Hepatocyte (in vitro differentiated cells): ENCODE data around the gene WIF1. TPM values are rescaled to one million over a fixed set of nuclear protein-coding genes. Genes with fewer than 3 reads are reported as not detected.

Experiments
- DNase-seq: peaks from one replicate; pipeline ENCODE4 v3.0.0-alpha.2; 2016; ENCODE audit warnings: low spot score
- H2AFZ ChIP-seq: fragments of 200-600 bp; sonication (generic); 2 replicates; pipeline ENCODE4 v1.6.0; 2016; ENCODE audit warnings: antibody characterized with exemption, mild to moderate bottlenecking
- H3K27ac ChIP-seq: fragments of 200-600 bp; sonication (generic); 2 replicates; pipeline ENCODE4 v1.5.1; 2016; ENCODE audit warnings: mild to moderate bottlenecking
- H3K27me3 ChIP-seq: fragments of 200-600 bp; sonication (generic); 2 replicates; pipeline ENCODE4 v1.6.1; 2016
- H3K36me3 ChIP-seq: fragments of 200-600 bp; sonication (generic); replicated peaks from 2 replicates; pipeline ENCODE4 v1.5.1; 2016; ENCODE audit warnings: low read depth; ENCODE audit not compliant: insufficient read depth
- H3K4me1 ChIP-seq: fragments of 200-600 bp; sonication (generic); 2 replicates; pipeline ENCODE4 v1.5.1; 2016; ENCODE audit warnings: mild to moderate bottlenecking, moderate library complexity; ENCODE audit not compliant: insufficient read depth
- H3K4me2 ChIP-seq: fragments of 200-600 bp; sonication (generic); 2 replicates; pipeline ENCODE4 v1.6.0; 2016
- H3K4me3 ChIP-seq: fragments of 200-600 bp; sonication (generic); 2 replicates; pipeline ENCODE4 v1.5.1; 2016; ENCODE audit warnings: mild to moderate bottlenecking
- H3K79me2 ChIP-seq: fragments of 200-600 bp; sonication (generic); 2 replicates; pipeline ENCODE4 v1.6.0; 2017; ENCODE audit warnings: mild to moderate bottlenecking
- H3K9me2 ChIP-seq: fragments of 200-600 bp; sonication (generic); replicated peaks from 2 replicates; pipeline ENCODE4 v1.6.0; 2017; ENCODE audit warnings: mild to moderate bottlenecking; ENCODE audit not compliant: insufficient read depth
- H3K9me3 ChIP-seq: fragments of 200-600 bp; sonication (generic); 2 replicates; pipeline ENCODE4 v1.5.1; 2016; ENCODE audit warnings: low read depth, mild to moderate bottlenecking
- H4K20me1 ChIP-seq: fragments of 200-600 bp; sonication (generic); 2 replicates; pipeline ENCODE4 v1.6.0; 2016; ENCODE audit warnings: mild to moderate bottlenecking; ENCODE audit not compliant: insufficient read depth, poor library complexity, severe bottlenecking
- CTCF ChIP-seq: fragments of 200-600 bp; sonication (generic); IDR thresholded peaks from 2 replicates; pipeline ENCODE4 v1.5.1; 2016; ENCODE audit warnings: antibody characterized with exemption, mild to moderate bottlenecking; ENCODE audit not compliant: poor library complexity
- EZH2 ChIP-seq: fragments of 200-600 bp; sonication (generic); IDR thresholded peaks from 2 replicates; pipeline ENCODE4 v1.6.1; 2016; ENCODE audit warnings: antibody characterized with exemption, mild to moderate bottlenecking, borderline replicate concordance
- EZH2phosphoT487 ChIP-seq: fragments of 200-600 bp; sonication (generic); IDR thresholded peaks from one replicate; pipeline ENCODE4 v1.6.1; 2018; ENCODE audit warnings: antibody characterized with exemption, mild to moderate bottlenecking, low read depth, moderate library complexity; ENCODE audit not compliant: unreplicated experiment, severe bottlenecking
- WGBS: methylation state at CpG from one replicate; pipeline ENCODE4 v1.1.6; 2016; ENCODE audit warnings: low lambda C conversion rate; ENCODE audit errors: missing lambda C conversion rate; 5-methylcytosine and 5-hydroxymethylcytosine counted together
- polyA plus RNA-seq: library from polyadenylated mRNA; unstranded; fragments of >200 nt; fragmentation: Nextera tagmentation; extraction: Ambion mirVana; gene quantifications from 2 replicates; pipeline ENCODE4 v1.2.1, GENCODE V29; 2016
- total RNA-seq: library from RNA; depleted of rRNA; stranded (reverse); fragments of >200 nt; gene quantifications from 2 replicates; pipeline ENCODE4 v1.2.3, GENCODE V29; 2014

Gene WIF1
- total and polyA plus RNA-seq, 2 experiments from 2014 or later: 2.2 to 5.5 TPM

DNA sequence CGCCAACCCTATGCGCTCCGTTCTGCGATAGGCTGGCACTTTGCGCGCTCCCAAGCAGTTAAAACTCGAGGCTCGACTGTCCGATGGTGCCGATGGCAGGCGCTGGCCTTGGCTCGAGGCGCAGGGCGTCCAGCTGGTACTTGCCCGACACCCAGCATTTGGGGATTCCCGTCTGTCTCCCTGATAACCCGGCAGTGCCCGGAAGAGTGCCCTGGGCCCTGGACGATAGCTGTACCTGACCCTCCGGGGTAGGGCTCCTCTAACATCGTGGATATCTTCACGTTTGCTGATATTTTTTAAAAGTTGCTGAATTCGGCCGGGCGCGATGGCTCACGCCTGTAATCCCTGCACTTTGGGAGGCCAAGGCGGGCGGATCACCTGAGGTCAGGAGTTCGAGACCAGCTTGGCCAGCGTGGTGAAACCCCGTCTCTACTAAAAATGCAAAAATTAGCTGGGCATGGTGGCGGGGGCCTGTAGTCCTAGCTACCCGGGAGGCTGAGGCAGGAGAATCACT, 908 bp upstream of the WIF1 start:
- H3K4me3 ChIP-seq: no peak overlapping the region
- H2AFZ ChIP-seq: no peak overlapping the region
- no peaks in the 10 kb centered on the region for H3K9me2 ChIP-seq
- peaks cover 57% of the 10 kb centered on the region for H3K27me3 ChIP-seq
- H3K36me3 ChIP-seq: no peaks in the 10 kb centered on the region
- WGBS: 95% methylated on average over 34 of the region's 34 CpGs
- no peaks in the 10 kb centered on the region for H3K79me2 ChIP-seq
- no peaks in the 10 kb centered on the region for H3K9me3 ChIP-seq
- TF ChIP-seq EZH2 (no peak), EZH2phosphoT487 (no peak), CTCF (no peak)
- DNase-seq: no peak
- no peak overlapping the region for H3K27ac ChIP-seq
- no peak overlapping the region for H3K4me2 ChIP-seq
- no peaks in the 10 kb centered on the region for H3K4me1 ChIP-seq
- no peaks in the 10 kb centered on the region for H4K20me1 ChIP-seq

GRCh38 chr12:65119063-65119462, 2.0 kb downstream of the WIF1 start:
- Histone ChIP-seq H3K79me2 (no peaks in the 10 kb centered on the region), H3K27me3 (peaks cover 35% of the 10 kb centered on the region), H2AFZ (no peak overlapping the region), H4K20me1 (no peaks in the 10 kb centered on the region), H3K9me2 (no peaks in the 10 kb centered on the region), H3K9me3 (no peaks in the 10 kb centered on the region), H3K36me3 (no peaks in the 10 kb centered on the region), H3K4me1 (peaks cover 2% of the 10 kb centered on the region), H3K4me3 (no peak overlapping the region), H3K27ac (no peak overlapping the region), H3K4me2 (no peak overlapping the region)
- WGBS: 89% methylated on average over 3 of the region's 3 CpGs
- DNase-seq: no peak
- no peak for TF ChIP-seq EZH2
- no peak for TF ChIP-seq CTCF
- no peak for TF ChIP-seq EZH2phosphoT487

DNA sequence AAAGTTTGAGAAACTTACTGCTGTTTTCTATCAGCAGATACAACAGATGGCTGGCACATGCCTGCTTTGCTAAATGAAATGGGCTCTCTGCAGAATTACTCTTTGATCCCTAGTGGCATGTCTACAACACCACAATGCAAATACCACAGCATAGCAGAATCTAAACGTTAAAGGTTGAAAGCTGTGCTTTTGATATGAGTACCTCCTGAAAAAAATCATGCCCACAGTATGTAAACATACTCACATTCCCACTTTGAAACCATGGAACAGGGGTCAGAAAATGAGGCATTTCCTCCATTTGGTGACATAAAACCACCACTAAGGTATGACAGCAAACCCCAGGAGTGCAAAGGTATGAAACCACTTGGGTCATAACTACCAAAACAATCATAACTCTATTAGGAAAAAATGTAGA, 7.5 kb downstream of the WIF1 start:
- Histone ChIP-seq H3K27ac (peak overlapping the region; percentile 18), H2AFZ (no peak overlapping the region), H3K4me1 (peaks cover 13% of the 10 kb centered on the region), H4K20me1 (no peaks in the 10 kb centered on the region), H3K27me3 (peaks cover 4% of the 10 kb centered on the region), H3K9me2 (no peaks in the 10 kb centered on the region), H3K4me3 (no peak overlapping the region), H3K9me3 (no peaks in the 10 kb centered on the region), H3K4me2 (peak overlapping the region; percentile 33), H3K36me3 (no peaks in the 10 kb centered on the region), H3K79me2 (no peaks in the 10 kb centered on the region)
- no peak for DNase-seq
- no peak for TF ChIP-seq EZH2
- TF ChIP-seq CTCF: no peak
- TF ChIP-seq EZH2phosphoT487: no peak
- WGBS: 7% methylated on average over 1 of the region's 1 CpG

DNA sequence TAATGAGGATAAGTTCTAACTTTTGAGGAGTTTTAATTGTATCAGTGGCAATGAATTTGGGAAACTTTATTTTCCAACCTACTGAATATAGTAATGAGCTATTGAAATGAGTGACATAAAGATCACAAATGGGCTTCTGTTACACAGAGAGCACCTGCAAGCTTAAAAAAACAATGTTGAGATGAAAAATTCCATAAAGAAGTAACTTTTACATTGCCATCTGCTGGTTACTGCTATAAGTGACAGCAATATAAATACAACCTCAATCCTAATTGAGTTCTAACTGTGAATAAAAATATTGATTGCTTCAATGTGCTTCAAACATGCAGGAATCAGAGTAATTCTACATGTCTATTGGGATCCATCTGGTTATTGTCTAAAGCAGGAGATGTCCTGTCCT, 14.2 kb downstream of the WIF1 start:
- Histone ChIP-seq H3K79me2 (no peaks in the 10 kb centered on the region), H3K9me3 (no peaks in the 10 kb centered on the region), H3K9me2 (no peaks in the 10 kb centered on the region), H3K4me3 (no peak overlapping the region), H3K4me2 (no peak overlapping the region), H3K36me3 (no peaks in the 10 kb centered on the region), H3K4me1 (no peaks in the 10 kb centered on the region), H4K20me1 (no peaks in the 10 kb centered on the region), H2AFZ (no peak overlapping the region), H3K27ac (no peak overlapping the region), H3K27me3 (no peaks in the 10 kb centered on the region)
- no peak for DNase-seq
- TF ChIP-seq CTCF (peak; percentile 50), EZH2phosphoT487 (no peak), EZH2 (no peak)
